Memory B cell (primary cell): Measurements from ENCODE around the gene MTIF3.

Experiments used
- ATAC-seq: fragments of 150-1000 bp; cut with Tn5 transposase; 2 replicates; pipeline ENCODE4 v1.10.0; 2021; ENCODE audit warnings: low read depth, mild to moderate bottlenecking, moderate library complexity
- DNase-seq, 2 donors: peaks; one replicate each; pipeline ENCODE4 v3.0.0; 2022; ENCODE audit warnings: low spot score in 2 of 2
- H3K27ac Mint-ChIP-seq: one replicate; pipeline ENCODE4 v1.8.0; 2022; ENCODE audit warnings: mild to moderate bottlenecking, moderate library complexity, mixed read lengths
- H3K27me3 Mint-ChIP-seq: one replicate; pipeline ENCODE4 v1.8.0; 2022; ENCODE audit warnings: mixed read lengths
- H3K36me3 Mint-ChIP-seq: one replicate; pipeline ENCODE4 v1.8.0; 2022; ENCODE audit warnings: mild to moderate bottlenecking, mixed read lengths
- H3K4me1 Mint-ChIP-seq: one replicate; pipeline ENCODE4 v1.8.0; 2022; ENCODE audit warnings: mixed read lengths
- H3K4me3 Mint-ChIP-seq: one replicate; pipeline ENCODE4 v1.8.0; 2022; ENCODE audit warnings: mild to moderate bottlenecking, moderate library complexity, mixed read lengths
- H3K9me3 Mint-ChIP-seq: one replicate; pipeline ENCODE4 v1.8.0; 2022; ENCODE audit warnings: mixed read lengths

Gene MTIF3

GRCh38 chr13:27472941-27473340 lies 22.6 kb upstream of the MTIF3 start:
- Mint-ChIP-seq H3K9me3 (no peaks in the 10 kb centered on the region), H3K4me3 (no peak overlapping the region), H3K4me1 (peaks cover 15% of the 10 kb centered on the region), H3K27ac (no peak overlapping the region), H3K27me3 (no peaks in the 10 kb centered on the region), H3K36me3 (no peaks in the 10 kb centered on the region)
- no peak for DNase-seq
- no peak for ATAC-seq

- H3K27me3 Mint-ChIP-seq = no peaks in the 10 kb centered on the region
- no peak overlapping the region for H3K4me3 Mint-ChIP-seq
- no peaks in the 10 kb centered on the region for H3K9me3 Mint-ChIP-seq
- H3K36me3 Mint-ChIP-seq = no peaks in the 10 kb centered on the region
- DNase-seq = no peak
- no peak for ATAC-seq
- peaks cover 10% of the 10 kb centered on the region for H3K4me1 Mint-ChIP-seq
- H3K27ac Mint-ChIP-seq = no peak overlapping the region
Observed at GRCh38 chr13:27472441-27472840, 22.1 kb upstream of the MTIF3 start.

GRCh38 chr13:27470075-27470820 lies 19.9 kb upstream of the MTIF3 start:
- peaks cover 5% of the 10 kb centered on the region for H3K4me1 Mint-ChIP-seq
- no peak overlapping the region for H3K4me3 Mint-ChIP-seq
- H3K27me3 Mint-ChIP-seq = no peaks in the 10 kb centered on the region
- no peaks in the 10 kb centered on the region for H3K36me3 Mint-ChIP-seq
- H3K27ac Mint-ChIP-seq = no peak overlapping the region
- H3K9me3 Mint-ChIP-seq = no peaks in the 10 kb centered on the region
- no peak for DNase-seq
- ATAC-seq = no peak

- ATAC-seq = no peak
- H3K27me3 Mint-ChIP-seq = no peaks in the 10 kb centered on the region
- H3K36me3 Mint-ChIP-seq = no peaks in the 10 kb centered on the region
- no peaks in the 10 kb centered on the region for H3K9me3 Mint-ChIP-seq
- no peak overlapping the region for H3K27ac Mint-ChIP-seq
- no peak overlapping the region for H3K4me3 Mint-ChIP-seq
- peaks cover 7% of the 10 kb centered on the region for H3K4me1 Mint-ChIP-seq
- DNase-seq = no peak
Observed at GRCh38 chr13:27466513-27466912, 16.1 kb upstream of the MTIF3 start.

GRCh38 chr13:27465611-27466010 lies 15.2 kb upstream of the MTIF3 start:
- no peaks in the 10 kb centered on the region for H3K36me3 Mint-ChIP-seq
- no peak overlapping the region for H3K27ac Mint-ChIP-seq
- ATAC-seq (no peak), DNase-seq (no peak)
- H3K9me3 Mint-ChIP-seq = no peaks in the 10 kb centered on the region
- no peak overlapping the region for H3K4me3 Mint-ChIP-seq
- peaks cover 7% of the 10 kb centered on the region for H3K4me1 Mint-ChIP-seq
- H3K27me3 Mint-ChIP-seq = no peaks in the 10 kb centered on the region

GRCh38 chr13:27463500-27463899 lies 13.1 kb upstream of the MTIF3 start:
- no peak for DNase-seq
- peaks cover 1% of the 10 kb centered on the region for H3K27me3 Mint-ChIP-seq
- H3K4me1 Mint-ChIP-seq = peaks cover 7% of the 10 kb centered on the region
- no peaks in the 10 kb centered on the region for H3K9me3 Mint-ChIP-seq
- H3K27ac Mint-ChIP-seq = no peak overlapping the region
- no peak overlapping the region for H3K4me3 Mint-ChIP-seq
- ATAC-seq = no peak
- H3K36me3 Mint-ChIP-seq = no peaks in the 10 kb centered on the region

- no peaks in the 10 kb centered on the region for H3K9me3 Mint-ChIP-seq
- H3K4me1 Mint-ChIP-seq = peaks cover 7% of the 10 kb centered on the region
- H3K27ac Mint-ChIP-seq = no peak overlapping the region
- peaks cover 1% of the 10 kb centered on the region for H3K27me3 Mint-ChIP-seq
- no peak for DNase-seq
- no peak overlapping the region for H3K4me3 Mint-ChIP-seq
- ATAC-seq = peak; percentile 90
- no peaks in the 10 kb centered on the region for H3K36me3 Mint-ChIP-seq
Observed at GRCh38 chr13:27461940-27462584, 11.7 kb upstream of the MTIF3 start.

- Mint-ChIP-seq H3K36me3 (no peaks in the 10 kb centered on the region), H3K4me3 (peak overlapping the region; percentile 89), H3K9me3 (no peaks in the 10 kb centered on the region), H3K27me3 (peaks cover 1% of the 10 kb centered on the region), H3K4me1 (peaks cover 13% of the 10 kb centered on the region), H3K27ac (peak overlapping the region; percentile 91)
- DNase-seq (no peak), ATAC-seq (no peak)
Observed at GRCh38 chr13:27455331-27455855, 5.0 kb upstream of the MTIF3 start.

- Mint-ChIP-seq H3K9me3 (peaks cover 2% of the 10 kb centered on the region), H3K36me3 (peaks cover 6% of the 10 kb centered on the region), H3K27ac (peak overlapping the region; percentile 98), H3K4me1 (peaks cover 34% of the 10 kb centered on the region), H3K27me3 (no peaks in the 10 kb centered on the region), H3K4me3 (peak overlapping the region; percentile 95)
- DNase-seq = no peak
- ATAC-seq = no peak
Observed at GRCh38 chr13:27450921-27451471, 632 bp upstream of the MTIF3 start.

- peaks cover 9% of the 10 kb centered on the region for H3K36me3 Mint-ChIP-seq
- DNase-seq (no peak), ATAC-seq (no peak)
- H3K4me1 Mint-ChIP-seq = peaks cover 35% of the 10 kb centered on the region
- no peaks in the 10 kb centered on the region for H3K27me3 Mint-ChIP-seq
- H3K27ac Mint-ChIP-seq = peak overlapping the region; percentile 98
- peaks cover 2% of the 10 kb centered on the region for H3K9me3 Mint-ChIP-seq
- H3K4me3 Mint-ChIP-seq = peak overlapping the region; percentile 95
Observed at GRCh38 chr13:27449081-27449603, 1.2 kb downstream of the MTIF3 start.

- Mint-ChIP-seq H3K27me3 (no peaks in the 10 kb centered on the region), H3K9me3 (peaks cover 2% of the 10 kb centered on the region), H3K4me3 (peak overlapping the region; percentile 52), H3K4me1 (peaks cover 35% of the 10 kb centered on the region), H3K27ac (peak overlapping the region; percentile 98), H3K36me3 (peaks cover 9% of the 10 kb centered on the region)
- DNase-seq (no peak), ATAC-seq (no peak)
Observed at GRCh38 chr13:27448308-27448707, 2.1 kb downstream of the MTIF3 start.

- peaks cover 42% of the 10 kb centered on the region for H3K4me1 Mint-ChIP-seq
- H3K27me3 Mint-ChIP-seq = no peaks in the 10 kb centered on the region
- peaks cover 2% of the 10 kb centered on the region for H3K9me3 Mint-ChIP-seq
- peak; percentile 25 to 61 for DNase-seq
- ATAC-seq = peak; percentile 41
- H3K27ac Mint-ChIP-seq = peak overlapping the region; percentile 91
- peaks cover 16% of the 10 kb centered on the region for H3K36me3 Mint-ChIP-seq
- H3K4me3 Mint-ChIP-seq = peak overlapping the region; percentile 66
Observed at GRCh38 chr13:27446986-27447583, 3.3 kb downstream of the MTIF3 start.

- Mint-ChIP-seq H3K36me3 (peaks cover 24% of the 10 kb centered on the region), H3K27me3 (no peaks in the 10 kb centered on the region), H3K4me3 (peak overlapping the region; percentile 56), H3K9me3 (no peaks in the 10 kb centered on the region), H3K27ac (peak overlapping the region; percentile 84), H3K4me1 (peaks cover 37% of the 10 kb centered on the region)
- ATAC-seq (no peak), DNase-seq (no peak)
Observed at GRCh38 chr13:27442797-27443196, 7.6 kb downstream of the MTIF3 start.
